DOHH2 (cell line): ENCODE measurements around the gene LINGO3.
"Not testable (repeated sequence)": the region's sequence is repeated elsewhere in the genome, so short reads cannot be mapped to it uniquely, and the experiment has no call there.

ENCODE experiments used
- H3F3A ChIP-seq: fragments of 200-600 bp; sonication (generic), shearing (Covaris generic); 2 replicates; pipeline ENCODE4 v1.6.0; 2016; ENCODE audit warnings: antibody characterized with exemption, mild to moderate bottlenecking; ENCODE audit not compliant: control insufficient read depth, insufficient read depth
- H3K27ac ChIP-seq: fragments of 200-600 bp; sonication (generic); 2 replicates; pipeline ENCODE4 v1.5.1; 2014; ENCODE audit warnings: low read depth, mild to moderate bottlenecking, low read length, moderate library complexity
- H3K27me3 ChIP-seq: fragments of 200-600 bp; sonication (generic); 2 replicates; pipeline ENCODE4 v1.6.1; 2014; ENCODE audit warnings: mild to moderate bottlenecking, low read length, mixed read lengths; ENCODE audit not compliant: control insufficient read depth
- H3K36me3 ChIP-seq: fragments of 200-600 bp; sonication (generic); 2 replicates; pipeline ENCODE4 v1.6.1; 2014; ENCODE audit warnings: mild to moderate bottlenecking, low read length, moderate library complexity, mixed read lengths; ENCODE audit not compliant: control insufficient read depth
- H3K4me1 ChIP-seq: fragments of 200-600 bp; sonication (generic); 2 replicates; pipeline ENCODE4 v1.6.1; 2014; ENCODE audit warnings: mild to moderate bottlenecking, low read length, mixed read lengths; ENCODE audit not compliant: control insufficient read depth
- H3K4me2 ChIP-seq: fragments of 200-600 bp; sonication (generic); 2 replicates; pipeline ENCODE4 v1.6.0; 2014; ENCODE audit warnings: mild to moderate bottlenecking, low read length, moderate library complexity
- H3K4me3 ChIP-seq: fragments of 200-600 bp; sonication (generic); 2 replicates; pipeline ENCODE4 v1.5.1; 2014; ENCODE audit warnings: mild to moderate bottlenecking, low read length, mixed read lengths
- H3K79me2 ChIP-seq: fragments of 200-600 bp; sonication (generic); 2 replicates; pipeline ENCODE4 v1.6.1; 2014; ENCODE audit warnings: mild to moderate bottlenecking, low read length, mixed read lengths; ENCODE audit not compliant: control insufficient read depth
- H3K9me2 ChIP-seq: fragments of 200-600 bp; sonication (generic); replicated peaks from 2 replicates; pipeline ENCODE4 v1.6.1; 2014; ENCODE audit warnings: mild to moderate bottlenecking, low read length, mixed read lengths; ENCODE audit not compliant: control insufficient read depth
- H3K9me3 ChIP-seq: fragments of 200-600 bp; sonication (generic); 2 replicates; pipeline ENCODE4 v1.6.1; 2014; ENCODE audit warnings: antibody characterized with exemption, low read length, mixed read lengths; ENCODE audit not compliant: control insufficient read depth, insufficient read depth
- H4K20me1 ChIP-seq: fragments of 200-600 bp; sonication (generic); 2 replicates; pipeline ENCODE4 v1.6.0; 2014; ENCODE audit warnings: low read depth, mild to moderate bottlenecking, antibody characterized with exemption, low read length, moderate library complexity; ENCODE audit not compliant: control insufficient read depth, insufficient read depth
- EZH2phosphoT487 ChIP-seq: fragments of 200-600 bp; sonication (generic); IDR thresholded peaks from 2 replicates; pipeline ENCODE4 v1.6.1; 2017; ENCODE audit warnings: borderline replicate concordance, mild to moderate bottlenecking, antibody characterized with exemption, low read length, moderate library complexity, mixed read lengths
- TF ChIP-seq, protein P1 (sequence below): fragments of 200-600 bp; sonication (generic); IDR thresholded peaks from one replicate; pipeline ENCODE4 v1.5.1; 2014; ENCODE audit warnings: antibody characterized with exemption, mild to moderate bottlenecking, low read depth, low read length; ENCODE audit not compliant: poor library complexity, severe bottlenecking

Gene LINGO3

DNA sequence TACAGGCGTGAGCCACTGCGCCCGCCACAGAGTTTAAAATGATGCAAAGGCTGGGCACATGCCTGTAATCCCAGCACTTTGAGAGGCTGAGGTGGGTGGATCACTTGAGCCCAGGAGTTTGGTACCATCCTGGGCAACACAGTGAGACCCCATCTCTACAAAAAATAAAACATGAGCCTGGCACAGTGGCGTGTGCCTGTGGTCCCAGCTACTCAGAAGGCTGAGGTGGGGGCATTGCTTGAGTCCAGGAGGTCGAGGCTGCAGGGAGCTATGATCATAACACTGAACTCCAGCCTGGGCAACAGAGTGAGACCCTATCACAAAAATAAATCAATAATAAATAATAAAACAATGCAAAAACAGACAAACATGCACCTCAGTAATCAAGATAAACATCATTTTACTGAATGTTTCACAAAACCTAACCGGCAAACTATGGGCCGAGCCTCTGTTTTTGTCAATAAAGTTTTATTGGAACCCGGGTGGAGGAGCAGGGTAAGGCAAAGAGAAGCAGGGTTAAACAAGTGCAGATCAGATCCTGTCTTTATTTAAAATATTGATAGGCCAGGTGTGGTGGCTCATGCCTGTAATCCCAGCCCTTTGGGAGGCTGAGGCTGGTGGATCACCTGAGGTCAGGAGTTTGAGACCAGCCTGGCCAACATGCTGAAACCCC is 24.0 kb downstream of the LINGO3 start:
- Histone ChIP-seq H3K79me2 (peaks cover 5% of the 10 kb centered on the region), H3K36me3 (no peaks in the 10 kb centered on the region), H3F3A (peaks cover 8% of the 10 kb centered on the region; the same call in 1 of the 2 replicates), H3K27me3 (peaks cover 13% of the 10 kb centered on the region), H3K9me2 (no peaks in the 10 kb centered on the region), H3K4me2 (no peak overlapping the region), H3K9me3 (no peaks in the 10 kb centered on the region), H4K20me1 (no peaks in the 10 kb centered on the region), H3K27ac (no peak overlapping the region), H3K4me3 (no peak overlapping the region), H3K4me1 (peaks cover 34% of the 10 kb centered on the region)
- TF ChIP-seq, protein P1, sequence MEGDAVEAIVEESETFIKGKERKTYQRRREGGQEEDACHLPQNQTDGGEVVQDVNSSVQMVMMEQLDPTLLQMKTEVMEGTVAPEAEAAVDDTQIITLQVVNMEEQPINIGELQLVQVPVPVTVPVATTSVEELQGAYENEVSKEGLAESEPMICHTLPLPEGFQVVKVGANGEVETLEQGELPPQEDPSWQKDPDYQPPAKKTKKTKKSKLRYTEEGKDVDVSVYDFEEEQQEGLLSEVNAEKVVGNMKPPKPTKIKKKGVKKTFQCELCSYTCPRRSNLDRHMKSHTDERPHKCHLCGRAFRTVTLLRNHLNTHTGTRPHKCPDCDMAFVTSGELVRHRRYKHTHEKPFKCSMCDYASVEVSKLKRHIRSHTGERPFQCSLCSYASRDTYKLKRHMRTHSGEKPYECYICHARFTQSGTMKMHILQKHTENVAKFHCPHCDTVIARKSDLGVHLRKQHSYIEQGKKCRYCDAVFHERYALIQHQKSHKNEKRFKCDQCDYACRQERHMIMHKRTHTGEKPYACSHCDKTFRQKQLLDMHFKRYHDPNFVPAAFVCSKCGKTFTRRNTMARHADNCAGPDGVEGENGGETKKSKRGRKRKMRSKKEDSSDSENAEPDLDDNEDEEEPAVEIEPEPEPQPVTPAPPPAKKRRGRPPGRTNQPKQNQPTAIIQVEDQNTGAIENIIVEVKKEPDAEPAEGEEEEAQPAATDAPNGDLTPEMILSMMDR, result no peak
- no peak for TF ChIP-seq EZH2phosphoT487

DNA sequence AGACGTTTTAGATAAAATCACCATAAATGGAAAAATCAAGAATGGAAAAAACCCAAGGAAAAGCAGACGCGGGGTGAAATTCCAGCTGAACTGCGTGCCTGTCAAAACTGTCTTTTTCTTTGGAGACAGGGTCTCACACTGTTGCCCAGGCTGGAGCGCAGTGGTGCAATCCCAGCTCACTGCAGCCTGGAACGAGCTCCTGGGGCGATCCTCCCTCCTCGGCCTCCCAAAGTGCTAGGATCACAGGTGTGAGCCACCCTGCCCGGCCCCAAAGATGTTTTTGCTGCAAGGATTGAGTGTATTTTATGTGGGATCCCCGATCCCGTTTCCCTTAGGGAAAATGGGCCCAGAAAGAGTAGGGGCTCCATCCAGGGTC is 25.1 kb downstream of the LINGO3 start:
- H3K79me2 ChIP-seq, result no peaks in the 10 kb centered on the region
- no peaks in the 10 kb centered on the region for H4K20me1 ChIP-seq
- no peak for TF ChIP-seq EZH2phosphoT487
- TF ChIP-seq, protein P1, result no peak
- no peaks in the 10 kb centered on the region for H3K9me3 ChIP-seq
- H3K27me3 ChIP-seq, result peaks cover 13% of the 10 kb centered on the region
- H3K4me3 ChIP-seq, result no peak overlapping the region
- H3K4me1 ChIP-seq, result peaks cover 23% of the 10 kb centered on the region
- H3K27ac ChIP-seq, result no peak overlapping the region
- peak overlapping the region; percentile 50 for H3K4me2 ChIP-seq
- H3F3A ChIP-seq, result peaks cover 8% of the 10 kb centered on the region; the same call in 1 of the 2 replicates
- H3K36me3 ChIP-seq, result no peaks in the 10 kb centered on the region
- H3K9me2 ChIP-seq, result no peaks in the 10 kb centered on the region

DNA sequence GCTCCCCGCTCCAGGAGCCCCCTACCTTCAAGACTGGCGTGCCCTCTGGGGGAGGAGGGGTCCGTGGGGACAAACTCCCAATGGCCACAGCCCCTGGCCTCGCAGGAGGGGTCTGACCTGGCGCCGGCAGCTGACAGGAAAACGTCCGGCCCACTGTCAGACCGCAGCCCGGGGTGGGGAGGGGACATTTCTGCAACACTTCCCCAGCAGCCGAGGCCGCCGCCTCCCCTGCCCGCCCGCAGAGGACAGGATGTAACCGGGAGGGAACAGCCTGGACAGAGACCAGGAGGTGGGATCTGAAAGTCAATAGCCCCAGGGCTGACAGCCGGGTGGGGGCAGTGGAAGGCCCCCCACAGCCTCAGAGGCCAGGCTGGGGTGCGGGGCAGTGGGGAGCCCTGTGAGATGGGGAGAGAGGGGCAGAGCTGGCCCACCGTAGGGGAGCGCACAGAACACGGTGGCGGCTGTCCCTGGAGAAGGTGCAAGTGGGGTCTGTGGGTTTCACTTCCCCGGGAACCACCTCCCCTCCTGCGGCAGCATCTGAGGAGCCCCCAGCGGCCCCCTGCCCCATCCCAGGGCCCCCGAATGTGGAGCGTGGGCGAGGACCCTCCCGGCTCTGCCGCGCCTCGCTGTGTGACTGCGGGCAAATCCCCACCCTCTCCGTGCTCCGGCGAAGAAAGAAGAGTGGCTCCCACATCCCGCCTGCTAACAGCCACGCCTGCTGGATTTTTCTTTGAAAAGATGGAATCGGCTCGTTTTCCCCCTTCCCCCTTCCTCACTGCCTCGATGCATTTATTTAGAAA is 25.7 kb downstream of the LINGO3 start, which contains the start of gene PEAK3:
TSS of gene PEAK3 (minus strand) at position 114 of the 800 bp plus-strand sequence. CDS start 1,244 bp downstream, outside the sequence.
- Histone ChIP-seq H3K36me3 (no peaks in the 10 kb centered on the region), H3K9me2 (no peaks in the 10 kb centered on the region), H3K9me3 (no peaks in the 10 kb centered on the region), H3K4me1 (peaks cover 17% of the 10 kb centered on the region), H4K20me1 (no peaks in the 10 kb centered on the region), H3F3A (peaks cover 5% of the 10 kb centered on the region; the same call in 1 of the 2 replicates), H3K4me2 (peak within 1 kb of the TSS; percentile 50), H3K79me2 (no peaks in the 10 kb centered on the region), H3K27me3 (peaks cover 13% of the 10 kb centered on the region), H3K27ac (no peak within 1 kb of the TSS), H3K4me3 (peak within 1 kb of the TSS; percentile 38)
- TF ChIP-seq, protein P1, result no peak
- TF ChIP-seq EZH2phosphoT487, result no peak

DNA sequence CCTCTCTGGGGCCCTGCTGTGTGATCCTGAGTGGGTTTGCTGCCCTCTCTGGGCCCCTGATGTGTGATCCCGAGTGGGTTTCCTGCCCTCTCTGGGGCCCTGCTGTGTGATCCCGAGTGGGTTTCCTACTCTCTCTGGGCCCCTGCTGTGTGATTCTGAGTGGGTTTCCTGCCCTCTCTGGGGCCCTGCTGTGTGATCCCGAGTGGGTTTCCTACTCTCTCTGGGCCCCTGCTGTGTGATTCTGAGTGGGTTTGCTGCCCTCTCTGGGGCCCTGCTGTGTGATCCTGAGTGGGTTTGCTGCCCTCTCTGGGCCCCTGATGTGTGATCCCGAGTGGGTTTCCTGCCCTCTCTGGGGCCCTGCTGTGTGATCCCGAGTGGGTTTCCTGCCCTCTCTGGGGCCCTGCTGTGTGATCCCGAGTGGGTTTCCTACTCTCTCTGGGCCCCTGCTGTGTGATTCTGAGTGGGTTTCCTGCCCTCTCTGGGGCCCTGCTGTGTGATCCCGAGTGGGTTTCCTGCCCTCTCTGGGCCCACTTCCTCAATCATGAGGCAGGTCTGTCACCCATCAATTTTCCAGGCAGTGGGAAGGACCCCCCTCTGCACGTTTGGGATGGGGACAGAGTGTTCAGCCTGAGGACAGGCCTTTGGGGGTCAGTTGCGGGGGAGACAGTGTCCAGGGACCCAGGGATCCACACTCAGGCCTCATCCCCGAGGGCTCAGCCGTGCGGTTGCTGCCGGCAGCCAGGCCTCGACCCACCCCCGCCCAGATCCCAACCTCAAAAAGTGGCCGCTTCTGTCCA is 26.5 kb downstream of the LINGO3 start:
- not testable (repeated sequence) for H3K36me3 ChIP-seq, H3F3A ChIP-seq, H3K9me2 ChIP-seq, H4K20me1 ChIP-seq, H3K9me3 ChIP-seq, H3K79me2 ChIP-seq, H3K27ac ChIP-seq
- Histone ChIP-seq H3K27me3 (peaks cover 13% of the 10 kb centered on the region), H3K4me1 (peaks cover 16% of the 10 kb centered on the region), H3K4me2 (peak overlapping the region; percentile 50), H3K4me3 (peak overlapping the region; percentile 38; the same call in 1 of the 2 replicates)
